ENCODE results near the gene CACNA1E. TPM values are rescaled to one million over a fixed set of nuclear protein-coding genes. Genes with fewer than 3 reads are reported as not detected.

The CACNA1E gene
- total RNA-seq, 1 experiment from 2014 or later = not detected

DNA sequence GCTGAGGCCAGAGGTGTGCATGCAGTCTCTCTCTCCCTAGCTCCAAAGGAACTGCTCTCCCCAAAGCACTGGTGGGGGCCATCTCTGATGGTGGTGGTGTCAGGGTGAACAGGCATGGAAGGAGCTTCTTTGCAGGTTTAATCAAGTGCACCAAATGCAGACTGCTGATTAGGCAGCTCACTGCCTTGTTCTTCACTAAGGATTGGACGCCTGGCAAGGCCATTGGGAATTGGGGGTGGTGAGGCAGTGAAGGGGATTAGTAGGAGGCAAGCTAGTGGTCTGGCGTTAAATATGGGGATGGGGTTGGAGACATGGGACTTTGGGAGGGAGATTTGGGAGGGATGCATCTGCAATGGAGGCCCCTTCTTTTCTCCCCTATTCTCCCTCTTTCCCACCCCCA lies 1.5 kb downstream of the CACNA1E start:
- no peak for DNase-seq (ENCODE audit: low read depth)

DNA sequence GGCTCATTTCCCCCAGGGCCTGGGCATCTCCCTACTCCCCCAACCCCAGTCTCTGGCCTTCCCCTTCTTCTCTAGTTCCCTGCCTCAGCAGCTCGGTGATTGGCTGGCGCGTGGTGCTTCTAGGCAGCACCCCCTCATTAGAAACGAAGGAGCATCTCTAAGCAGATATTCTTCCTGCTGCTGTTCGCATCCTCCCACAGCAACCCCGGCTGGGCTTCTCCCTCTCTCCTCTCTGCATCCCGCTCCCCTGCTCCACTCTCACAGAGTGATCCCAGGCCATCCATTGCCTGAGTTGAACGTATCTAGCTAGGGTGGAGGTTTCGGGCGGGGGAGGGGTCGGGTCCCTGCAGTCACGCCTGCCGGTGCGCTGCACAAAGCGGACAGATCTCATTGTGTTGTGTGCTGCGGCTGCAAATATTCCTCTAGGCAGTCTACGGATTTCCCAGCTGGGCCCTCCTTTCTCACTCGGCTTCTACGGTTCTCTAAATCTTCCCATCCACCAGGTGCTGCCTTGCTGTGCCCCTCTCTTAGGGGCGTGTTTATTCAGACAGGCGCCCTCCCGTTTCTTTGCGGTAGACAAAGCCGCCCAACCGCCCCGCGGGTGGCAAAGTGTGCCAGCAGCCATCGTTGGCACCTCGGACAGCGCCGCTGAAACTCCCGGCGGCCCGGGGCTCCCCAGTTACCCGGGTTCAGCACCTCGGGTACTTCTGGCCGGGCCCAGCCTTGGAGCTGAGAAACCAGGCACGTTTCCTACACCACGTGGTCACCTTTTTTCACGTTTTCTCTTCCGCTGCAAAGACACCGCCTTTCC lies 2.2 kb downstream of the CACNA1E start:
- no peak for DNase-seq (ENCODE audit: low read depth)

DNA sequence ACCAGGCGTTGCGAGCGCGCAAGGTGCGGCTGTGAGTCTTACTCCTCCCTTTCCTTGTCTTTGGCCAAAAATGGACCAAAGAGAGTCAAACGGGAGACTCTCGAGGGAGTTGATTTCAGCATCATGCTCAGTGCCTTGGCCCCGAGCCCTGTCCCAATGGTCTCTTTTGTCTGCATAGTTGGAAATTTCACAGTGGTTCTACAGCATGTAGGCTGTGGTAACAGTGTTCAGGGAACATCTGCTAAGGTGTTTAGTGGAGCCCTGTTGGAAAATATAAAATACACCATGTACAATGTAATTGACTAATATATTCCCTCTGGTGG lies 2.7 kb downstream of the CACNA1E start:
- DNase-seq (ENCODE audit: low read depth) = no peak

DNA sequence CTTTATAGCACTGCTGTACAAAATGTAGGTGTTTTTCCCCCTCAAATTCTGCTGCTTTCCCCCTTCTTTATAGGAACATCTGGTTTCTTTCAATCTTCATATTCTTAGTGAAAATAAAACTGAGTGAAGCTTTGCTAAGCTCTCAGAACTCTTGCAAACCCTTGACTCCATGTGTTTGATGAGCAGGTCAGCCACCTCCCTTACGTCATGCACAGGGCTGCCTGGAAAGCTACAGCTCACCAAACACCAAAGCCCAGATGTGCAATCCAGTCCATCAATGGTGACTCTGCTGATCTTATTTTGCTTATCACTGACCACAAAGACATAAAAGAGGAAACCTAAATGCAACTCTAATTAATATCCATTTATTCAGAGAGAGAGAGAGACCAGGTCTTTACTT lies 5.5 kb downstream of the CACNA1E start:
- no peak for DNase-seq (ENCODE audit: low read depth)

DNA sequence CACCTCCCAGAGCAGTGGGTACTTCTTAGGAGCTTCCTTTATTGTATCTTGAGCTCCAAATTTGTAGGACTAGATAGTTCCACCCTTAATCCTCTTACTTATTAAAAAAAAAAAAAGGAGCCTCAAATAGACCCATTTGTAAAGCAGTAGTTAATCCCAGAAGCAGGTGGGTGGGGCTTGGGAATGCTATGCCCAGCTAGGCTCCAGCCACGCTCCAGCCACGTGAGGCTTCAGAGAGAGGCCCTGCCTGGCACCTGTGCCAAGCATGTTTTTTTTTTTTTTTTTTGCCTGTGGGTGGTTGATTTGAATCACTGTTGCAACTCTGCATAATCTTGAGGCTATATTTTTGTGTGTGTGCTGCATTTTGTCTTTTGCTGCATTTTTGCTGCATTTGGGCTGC lies 7.0 kb downstream of the CACNA1E start:
- DNase-seq (ENCODE audit: low read depth) = no peak

DNA sequence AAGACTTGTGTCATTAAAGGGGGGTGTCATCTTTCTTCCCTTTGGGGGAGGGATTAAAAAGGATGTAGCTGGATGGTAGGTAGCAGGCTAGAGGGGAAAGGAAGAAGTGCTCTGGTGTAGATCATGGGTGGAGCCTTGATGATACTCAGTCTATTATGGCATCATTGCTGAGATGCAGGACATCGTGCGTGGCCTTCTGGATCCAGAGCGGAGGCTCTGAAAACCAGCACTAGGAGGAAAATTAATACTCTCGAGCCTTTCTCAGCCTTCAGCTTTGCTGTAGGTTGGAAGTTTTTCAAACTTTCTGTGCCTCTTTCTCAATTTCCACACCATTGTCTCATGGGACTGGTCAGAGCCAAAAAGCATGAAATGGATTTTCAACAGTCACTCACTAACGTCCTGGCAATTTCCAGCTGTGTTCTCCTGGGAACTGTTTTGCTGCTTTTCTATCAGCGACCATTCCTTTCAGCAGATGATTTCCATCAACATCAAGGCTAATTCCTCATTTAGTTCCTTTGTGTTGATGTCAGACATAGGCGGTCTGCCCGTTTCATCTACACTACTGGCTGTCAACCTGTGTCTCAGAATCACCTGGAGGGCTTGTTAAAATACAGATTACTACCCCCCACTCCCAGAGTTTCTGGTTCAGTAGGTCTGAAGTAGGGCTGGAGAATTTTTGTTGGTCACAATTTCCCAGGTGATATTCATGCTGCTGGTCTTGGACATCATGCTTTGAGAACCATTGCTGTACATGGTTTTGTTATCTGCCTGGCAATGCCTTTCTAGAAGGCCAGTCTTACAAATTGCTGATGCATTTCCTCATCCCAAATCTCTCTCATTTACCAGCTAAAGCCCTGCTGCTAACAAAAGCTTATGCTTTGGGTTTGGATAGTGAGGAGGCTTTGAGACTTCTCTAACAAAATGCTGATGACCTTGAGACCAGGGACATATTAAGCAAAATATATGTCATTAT lies 7.7 kb downstream of the CACNA1E start:
- no peak for DNase-seq (ENCODE audit: low read depth)

DNA sequence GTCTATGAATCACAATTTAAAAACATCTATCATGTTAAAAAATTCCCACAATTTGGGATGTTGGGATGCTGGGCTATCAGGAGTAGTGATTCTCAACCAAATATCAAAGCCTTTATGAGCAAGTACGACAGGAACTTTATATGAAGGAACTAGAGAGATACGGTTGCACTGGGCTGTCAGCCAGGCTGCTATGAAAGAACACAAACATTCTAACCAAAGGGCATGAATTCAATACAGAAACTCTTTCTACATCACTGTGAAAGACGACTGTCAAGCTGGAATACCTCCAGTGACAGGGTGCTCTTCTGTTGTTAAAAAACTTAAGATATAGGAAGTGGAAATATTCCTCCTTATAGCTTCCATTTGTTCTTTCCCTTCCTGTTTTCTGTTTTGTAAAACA lies 9.8 kb downstream of the CACNA1E start:
- no peak for DNase-seq (ENCODE audit: low read depth)

DNA sequence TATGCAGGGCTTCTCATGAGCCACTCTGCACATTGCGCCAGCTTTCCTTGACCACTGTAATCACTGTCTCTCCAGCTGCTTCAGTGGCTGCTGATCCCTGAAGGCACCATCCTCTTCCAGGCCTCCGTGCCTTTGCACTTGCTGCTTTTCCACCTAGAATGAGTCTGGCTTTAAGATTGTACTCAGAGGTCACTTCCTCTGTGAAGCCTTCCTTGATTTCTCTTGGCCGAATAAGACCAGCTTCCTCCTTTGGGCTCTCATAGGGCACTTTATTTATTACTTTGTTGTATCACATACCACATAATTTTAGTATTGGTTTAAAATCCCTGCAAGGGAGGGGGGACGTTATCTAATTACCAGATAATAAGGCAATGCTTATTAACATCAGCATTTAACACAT lies 10.6 kb downstream of the CACNA1E start:
- no peak for DNase-seq (ENCODE audit: low read depth)

DNA sequence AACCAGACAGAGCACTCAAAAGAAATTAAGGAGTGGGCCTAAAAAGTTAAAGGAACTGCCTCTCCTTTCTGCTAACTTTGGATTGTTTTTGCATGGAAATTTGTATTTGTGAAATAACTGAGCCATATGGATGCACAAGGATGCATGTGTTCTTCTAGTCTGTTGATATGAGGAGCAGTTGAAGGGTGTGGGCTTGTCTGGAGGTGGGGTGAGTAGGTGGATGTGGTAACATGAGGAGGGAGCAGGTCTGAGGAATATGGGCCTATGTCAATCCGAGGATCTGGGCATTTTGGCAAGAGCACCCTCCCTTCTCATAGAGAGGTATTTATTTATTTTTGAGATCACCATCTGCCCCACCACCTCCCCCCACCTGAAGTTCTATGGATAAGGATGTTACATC lies 13.4 kb downstream of the CACNA1E start:
- no peak for DNase-seq (ENCODE audit: low read depth)

DNA sequence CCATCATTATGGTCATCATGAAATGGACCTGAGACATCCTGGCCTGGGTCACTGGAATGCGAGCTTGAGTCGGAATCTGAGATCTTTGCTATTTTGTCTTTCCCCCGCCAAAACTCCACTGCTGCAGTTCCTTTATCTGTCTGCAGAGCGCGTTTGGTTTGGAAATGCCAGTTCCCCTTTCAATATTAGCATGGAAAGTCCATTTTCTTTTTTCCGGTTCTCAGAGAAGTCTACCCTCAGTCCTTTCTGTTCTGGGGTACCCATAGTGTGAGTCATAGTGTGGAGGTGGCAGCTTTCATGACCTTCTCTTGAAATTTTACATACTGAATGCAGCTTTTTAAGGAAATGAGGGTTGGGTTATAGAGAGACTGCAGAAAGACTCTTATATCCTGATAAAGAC lies 14.6 kb downstream of the CACNA1E start:
- no peak for DNase-seq (ENCODE audit: low read depth)

DNA sequence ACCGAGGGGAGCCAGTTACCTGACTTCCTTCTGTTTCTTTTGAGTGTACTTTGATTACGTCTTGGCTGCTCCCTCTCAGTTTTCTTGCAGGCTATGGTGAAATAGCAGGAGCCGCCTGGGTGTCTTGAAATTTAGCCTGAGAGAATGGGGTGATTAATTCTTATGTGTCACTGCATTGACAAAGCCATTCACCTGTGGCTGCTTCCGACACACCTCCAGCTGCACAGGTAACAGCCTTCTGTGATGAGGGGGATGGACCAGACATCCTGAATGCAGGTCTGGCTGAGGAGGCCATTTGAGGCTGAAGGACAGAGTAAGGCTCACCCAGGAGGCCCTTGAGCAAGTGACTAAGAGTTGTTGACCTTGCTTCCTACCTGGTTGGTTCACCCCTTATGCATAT lies 16.5 kb downstream of the CACNA1E start:
- no peak for DNase-seq (ENCODE audit: low read depth)

DNA sequence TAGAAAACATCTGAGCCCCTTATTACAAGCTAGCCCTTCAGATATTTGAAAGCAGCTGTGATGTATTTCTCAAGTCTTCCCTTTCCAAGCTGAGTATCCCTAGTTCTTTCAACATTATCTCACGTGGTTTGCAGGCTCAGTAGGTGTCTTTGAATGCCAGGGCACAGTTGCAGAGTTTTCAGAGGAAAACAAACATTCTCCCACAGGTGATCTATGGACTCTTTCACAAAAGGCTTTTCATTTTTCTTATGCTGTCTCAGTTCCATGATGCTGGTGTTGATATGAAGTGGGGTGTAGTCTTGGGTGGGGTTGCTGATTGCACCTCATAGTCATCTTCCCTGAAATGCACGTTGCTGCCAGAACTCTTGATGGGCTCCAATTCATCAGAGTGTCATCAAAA lies 17.3 kb downstream of the CACNA1E start:
- DNase-seq (ENCODE audit: low read depth) = no peak

DNA sequence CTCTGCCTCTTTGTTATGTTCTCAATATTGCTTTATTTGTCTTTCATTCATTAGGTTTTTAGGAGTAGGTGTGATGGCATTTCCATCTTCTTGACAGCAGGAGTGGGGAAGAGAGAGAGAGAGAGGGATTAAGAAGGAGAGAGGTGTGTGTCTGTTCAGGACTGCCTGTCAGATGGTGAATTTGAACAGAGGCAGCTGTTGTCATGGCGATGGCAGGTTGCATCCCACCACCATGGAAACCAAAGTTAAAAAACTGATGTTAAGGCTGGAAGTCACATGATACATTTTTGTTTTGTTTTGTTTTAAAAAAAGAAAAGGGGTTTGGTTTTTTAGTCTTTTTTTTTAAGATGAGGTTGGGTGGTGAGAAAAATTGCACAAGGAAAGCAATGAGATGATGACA lies 18.3 kb downstream of the CACNA1E start:
- DNase-seq (ENCODE audit: low read depth) = no peak

DNA sequence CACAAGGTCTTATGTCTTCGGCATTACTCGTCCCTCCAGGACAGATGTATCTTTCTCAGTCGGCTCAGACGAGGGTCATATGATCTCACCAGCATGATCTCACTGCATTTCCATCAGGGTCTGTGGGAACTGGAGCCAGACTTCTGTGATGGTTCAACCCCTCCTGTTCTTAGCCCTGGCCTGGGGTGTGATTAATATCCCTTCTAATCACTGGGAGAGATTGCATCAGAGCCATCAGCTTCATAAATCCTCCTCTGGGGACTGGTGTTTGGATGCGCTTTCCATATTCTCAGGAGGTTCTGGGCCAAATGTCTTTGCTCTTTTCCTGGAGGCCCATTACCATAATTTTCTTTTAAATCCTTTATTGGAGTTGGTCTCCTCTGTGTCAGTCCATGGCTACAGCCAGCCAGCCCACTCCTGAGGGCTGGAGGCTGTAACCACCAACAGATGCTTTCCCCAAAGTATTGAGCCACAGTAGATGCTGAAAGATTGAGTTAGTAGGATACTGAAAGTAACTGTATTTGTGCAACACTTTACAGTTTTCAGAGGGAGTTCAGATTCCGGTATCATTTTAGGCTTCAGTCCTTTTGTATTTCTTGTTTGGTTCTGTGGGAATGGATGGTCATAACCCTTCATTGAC lies 20.0 kb downstream of the CACNA1E start:
- no peak for DNase-seq (ENCODE audit: low read depth)

DNA sequence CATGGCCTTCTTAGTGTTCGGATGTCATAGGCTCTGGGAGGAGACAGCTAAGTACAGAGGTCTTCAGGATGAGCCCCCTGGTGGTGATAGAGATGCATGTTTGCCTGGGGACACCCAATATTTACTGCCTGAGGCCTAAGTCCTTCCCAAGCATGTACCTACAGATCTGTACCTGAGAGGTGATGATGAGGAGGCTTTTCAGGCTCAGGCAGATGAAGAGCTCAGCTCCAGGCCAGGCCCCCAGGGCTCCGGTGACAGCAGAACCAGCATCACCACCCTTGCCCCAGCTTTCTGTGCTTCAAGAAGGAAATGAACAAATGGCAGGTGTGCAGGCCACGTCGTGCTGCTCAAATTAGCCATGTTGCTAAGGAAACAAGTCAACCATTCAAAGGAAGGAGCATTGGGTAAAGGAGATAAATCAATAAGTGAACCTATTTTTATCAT lies 21.1 kb downstream of the CACNA1E start:
- DNase-seq (ENCODE audit: low read depth) = peak; percentile 9

DNA sequence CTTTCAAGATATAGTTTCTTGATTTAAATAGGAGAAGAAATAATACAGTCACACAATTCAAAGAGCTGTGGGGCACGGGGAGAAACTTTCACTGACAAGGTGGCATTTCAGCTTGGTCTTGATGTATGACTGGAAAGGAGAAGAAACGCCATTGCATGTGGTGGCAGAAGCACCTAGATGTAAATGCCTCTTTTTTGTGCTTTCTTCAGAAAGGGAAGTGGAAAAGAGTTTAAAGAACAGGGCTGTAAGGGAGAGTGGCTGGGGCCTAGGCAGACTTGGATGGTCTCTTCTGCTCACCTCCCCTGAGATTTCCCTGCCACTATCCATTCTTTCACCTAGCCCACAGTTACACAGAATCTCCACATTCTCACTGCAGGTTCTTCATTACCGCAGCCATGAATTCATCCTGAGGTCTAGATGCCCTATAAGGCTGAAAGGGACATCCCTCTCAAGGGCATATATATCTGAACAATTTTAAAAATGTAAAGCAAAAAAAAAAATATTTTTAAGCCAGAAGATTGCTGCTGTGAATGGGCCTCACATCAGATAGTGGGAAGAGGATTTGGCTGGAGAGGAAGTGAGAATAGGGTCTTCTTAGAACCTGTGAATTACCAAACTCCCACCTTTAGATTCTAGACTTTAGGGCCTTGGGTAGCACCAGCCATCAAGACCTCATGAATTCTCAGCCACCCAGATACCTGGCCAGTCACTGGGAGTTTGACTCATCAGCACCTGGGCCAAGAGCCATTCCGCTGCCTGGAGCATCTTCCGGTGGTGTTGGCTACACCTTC lies 23.4 kb downstream of the CACNA1E start:
- no peak for DNase-seq (ENCODE audit: low read depth)

DNA sequence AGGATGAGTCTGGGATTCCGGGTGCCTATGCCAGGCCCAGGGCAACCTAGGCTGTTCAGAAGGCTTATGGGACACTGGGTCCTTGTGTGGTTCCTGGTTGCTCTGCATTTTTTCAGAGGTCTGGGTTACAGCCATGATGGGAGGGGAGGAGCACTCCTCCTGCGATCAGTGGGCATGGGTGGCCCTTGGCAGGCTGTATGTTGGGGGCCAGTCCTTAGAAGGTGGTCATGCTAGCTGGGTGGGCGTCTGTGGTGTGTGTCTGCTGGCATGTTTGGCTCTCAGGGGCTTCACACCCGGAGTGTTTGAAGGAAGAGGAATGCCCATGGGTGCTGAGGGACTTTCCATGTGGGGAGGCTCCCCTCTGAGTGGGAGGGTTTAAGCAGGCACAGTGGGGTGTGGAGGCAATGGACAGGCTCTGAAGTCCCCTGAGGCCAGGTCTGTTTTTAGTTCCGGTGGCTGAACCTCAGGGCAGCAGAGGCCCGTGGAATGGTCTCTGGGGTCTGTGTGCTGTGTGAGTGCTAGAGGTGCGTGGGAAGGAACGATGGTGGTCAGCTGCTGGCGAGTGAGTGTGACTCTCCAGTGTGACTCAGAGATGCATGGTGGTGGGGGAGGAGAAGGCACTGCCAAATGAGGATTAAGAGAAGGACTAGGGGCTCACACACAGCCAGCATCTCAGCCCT lies 25.3 kb downstream of the CACNA1E start:
- peak; percentile 4 for DNase-seq (ENCODE audit: low read depth)

DNA sequence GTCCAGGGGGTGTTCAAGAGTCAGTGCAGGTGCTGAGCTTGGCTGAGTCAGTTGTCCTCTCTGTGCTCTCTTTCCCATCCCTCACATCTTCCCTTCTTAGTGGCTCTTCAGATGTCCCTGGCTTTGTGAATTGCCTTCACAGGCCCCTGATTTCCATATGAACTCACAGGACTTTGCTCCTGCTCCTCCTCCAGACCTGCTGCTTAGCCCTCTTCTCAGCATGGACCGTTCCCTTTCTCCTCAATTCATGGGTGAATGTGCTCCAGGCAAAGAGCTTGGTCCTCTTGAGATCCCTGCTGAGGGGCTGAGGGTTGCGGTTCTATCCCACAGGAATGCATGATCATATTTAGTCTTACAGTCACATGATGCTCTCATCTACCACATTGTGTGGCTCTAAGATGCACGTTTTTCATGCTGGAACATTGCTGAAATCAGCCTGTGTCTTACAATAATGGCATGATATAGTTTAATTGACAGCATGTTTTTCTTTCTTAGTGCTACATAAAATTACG lies 30.5 kb downstream of the CACNA1E start:
- peak; percentile 4 for DNase-seq (ENCODE audit: low read depth)

DNA sequence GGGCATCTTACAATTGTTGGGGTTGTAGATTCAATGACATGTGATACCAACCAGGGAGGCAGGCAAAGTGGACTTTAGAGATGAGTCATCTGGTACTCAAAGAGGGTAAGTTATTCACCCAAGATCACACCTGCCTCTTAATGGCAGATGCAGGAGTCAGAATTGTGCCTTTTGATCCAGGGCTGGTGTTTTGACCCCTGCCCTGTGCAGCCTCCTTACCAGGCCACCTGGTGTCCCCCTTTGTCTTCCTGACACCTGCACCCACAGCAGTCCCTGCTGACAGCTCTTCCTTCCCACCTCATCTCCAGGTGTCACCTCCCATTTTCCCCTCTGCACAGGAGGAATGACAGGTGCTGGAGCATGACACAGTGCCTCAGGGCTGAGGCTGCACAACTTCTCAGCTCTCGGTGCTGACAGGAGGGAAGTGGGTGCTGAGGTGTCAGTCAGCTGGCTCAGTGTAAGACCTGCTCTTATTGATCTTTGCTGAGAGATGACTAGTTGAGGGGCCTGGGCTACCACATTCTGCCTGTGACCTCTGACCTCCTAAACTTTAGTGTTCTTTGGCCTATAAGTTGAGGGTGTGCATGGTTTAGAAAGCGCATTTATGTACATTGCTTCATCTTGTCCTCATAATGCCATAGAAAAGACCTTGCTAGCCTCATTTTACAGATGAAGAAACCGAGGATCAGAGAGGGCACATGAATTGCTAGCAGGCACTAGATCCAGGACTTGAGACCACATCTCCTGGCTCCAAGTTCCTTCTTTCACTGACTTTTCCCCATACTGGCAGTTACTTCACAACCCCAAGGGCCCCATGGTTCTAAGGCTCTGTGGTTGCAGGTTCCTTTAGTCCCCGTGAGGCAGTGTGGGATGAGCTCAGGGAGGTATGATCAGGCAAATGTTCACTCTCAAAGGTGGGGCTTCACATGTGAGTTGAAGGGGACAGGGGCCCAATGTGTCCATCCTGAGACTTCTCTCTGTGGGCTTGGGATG lies 31.3 kb downstream of the CACNA1E start:
- DNase-seq (ENCODE audit: low read depth) = no peak

DNA sequence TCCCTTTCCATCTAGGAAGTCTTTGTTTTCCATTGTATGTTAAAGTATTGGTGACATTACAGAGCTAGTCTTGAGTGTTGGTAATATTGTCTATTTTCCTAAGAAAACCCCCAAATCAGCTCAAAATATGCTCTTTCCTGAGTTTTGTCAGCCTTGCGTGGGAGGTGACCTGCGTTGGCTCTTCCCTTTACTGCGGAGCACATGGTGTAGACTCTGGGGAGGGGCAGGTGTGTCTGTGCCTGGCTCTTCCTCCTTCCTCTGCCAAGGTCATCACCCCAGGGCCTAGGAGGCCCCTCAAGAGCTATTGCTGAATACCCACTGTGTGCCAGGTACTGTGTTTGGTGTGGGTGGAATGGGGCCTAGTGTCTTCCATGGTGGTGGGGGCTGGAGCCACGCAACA lies 33.4 kb downstream of the CACNA1E start:
- DNase-seq (ENCODE audit: low read depth) = no peak
